HG02973 (cell line): ENCODE results near the gene SORBS2.

ENCODE experiments used
- ATAC-seq: cut with Tn5 transposase; IDR thresholded peaks from one replicate; pipeline ENCODE4 v1.9.1; 2021; ENCODE audit warnings: moderate library complexity; ENCODE audit not compliant: unreplicated experiment

Gene SORBS2

DNA sequence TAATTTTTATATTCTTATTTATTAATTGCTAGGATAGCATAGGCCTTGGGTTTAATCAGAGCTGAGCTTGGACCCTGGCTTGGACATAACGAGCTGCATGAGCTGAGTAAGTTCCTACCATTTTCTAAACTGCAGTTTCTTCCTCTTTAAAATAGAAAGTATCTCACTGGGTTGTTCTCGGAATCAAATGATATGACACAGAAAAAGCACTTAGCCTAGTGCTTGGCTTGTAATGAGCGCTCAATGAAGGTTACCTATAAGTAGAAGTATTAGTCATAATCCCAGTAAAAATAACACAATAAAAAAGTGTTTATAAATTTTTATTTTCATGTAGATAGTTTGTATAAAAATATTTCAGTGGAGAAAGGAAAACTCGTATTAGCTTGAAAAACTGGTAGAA lies 163.4 kb downstream of the SORBS2 start:
- no peak for ATAC-seq

DNA sequence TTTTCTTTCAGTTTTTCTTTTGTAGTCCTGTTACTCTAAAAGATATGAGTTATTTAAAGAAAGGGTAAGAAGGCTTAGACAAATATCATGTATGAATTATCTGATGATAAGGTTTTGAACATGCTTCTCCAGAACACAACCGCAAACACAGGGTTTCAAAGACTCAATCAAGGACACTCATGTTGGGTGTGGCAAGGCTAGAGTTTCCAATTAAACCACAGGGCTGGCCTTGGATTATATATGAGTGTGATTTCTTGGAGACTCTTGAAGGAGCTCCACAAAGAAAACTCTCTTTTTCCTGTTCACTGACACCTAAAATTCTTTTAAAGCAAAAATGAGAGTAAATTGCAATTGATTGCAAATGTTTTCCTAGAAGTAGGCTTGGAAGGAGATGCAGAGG lies 166.6 kb downstream of the SORBS2 start:
- ATAC-seq = no peak

- no peak for ATAC-seq
Observed at GRCh38 chr4:185644408-185644807, 167.6 kb downstream of the SORBS2 start.

DNA sequence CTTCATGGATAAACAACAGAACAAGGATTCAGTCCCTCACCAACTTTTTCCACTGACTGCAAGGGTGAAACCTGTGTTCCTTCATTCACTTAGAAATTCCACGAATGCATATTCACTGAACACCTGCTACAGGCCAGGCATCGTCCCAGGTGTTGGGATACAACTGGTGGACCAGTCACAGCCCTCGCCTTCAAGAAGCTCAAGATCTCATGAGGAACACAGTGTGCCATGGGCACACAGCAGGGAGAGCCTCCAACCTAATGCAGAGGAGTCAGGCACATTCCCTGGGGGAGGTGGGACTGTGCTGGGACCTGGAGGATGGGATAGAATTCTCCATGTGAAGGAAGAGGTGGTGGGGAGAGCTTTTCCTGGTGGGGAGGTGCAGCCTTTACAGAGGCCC lies 169.1 kb downstream of the SORBS2 start:
- no peak for ATAC-seq

GRCh38 chr4:185640811-185641675 lies 171.0 kb downstream of the SORBS2 start:
- no peak for ATAC-seq

DNA sequence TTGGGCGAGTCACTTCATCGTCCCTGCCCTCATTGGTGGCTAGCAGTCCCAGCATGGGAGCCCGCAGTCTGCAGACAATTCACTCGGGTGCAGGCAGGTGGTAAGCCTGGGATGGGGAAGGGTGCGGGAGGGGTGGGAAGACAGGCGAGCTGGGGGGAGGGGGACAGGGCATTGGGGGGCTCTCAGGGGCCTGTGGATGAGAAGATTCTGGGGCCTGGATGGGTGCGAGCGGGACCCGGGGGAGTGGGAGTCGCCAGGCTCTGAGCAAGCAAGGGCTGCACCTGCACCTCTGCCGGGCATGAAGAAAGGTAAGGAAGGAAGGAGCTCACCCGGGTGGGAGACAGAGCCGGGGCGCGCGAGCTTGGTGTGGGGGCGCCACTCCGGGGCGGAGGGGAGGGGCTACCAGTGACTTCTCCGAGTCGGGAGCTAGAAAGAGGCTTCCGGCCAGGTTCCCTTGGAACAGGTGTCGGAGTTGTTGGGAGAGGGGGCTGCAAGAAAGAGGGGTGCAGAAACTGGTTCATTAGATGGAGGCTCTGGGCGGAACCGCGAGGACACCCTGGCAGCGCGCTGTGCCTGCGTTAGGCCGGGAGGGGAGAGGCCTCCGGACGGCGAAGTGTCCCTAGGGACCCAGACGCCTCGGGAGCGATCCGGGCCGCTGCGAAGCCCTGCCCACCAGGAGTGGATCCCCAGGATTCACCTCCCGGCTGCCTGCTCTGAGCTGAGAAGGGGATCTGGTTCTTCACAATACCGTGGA lies 173.3 kb downstream of the SORBS2 start:
- ATAC-seq = no peak

DNA sequence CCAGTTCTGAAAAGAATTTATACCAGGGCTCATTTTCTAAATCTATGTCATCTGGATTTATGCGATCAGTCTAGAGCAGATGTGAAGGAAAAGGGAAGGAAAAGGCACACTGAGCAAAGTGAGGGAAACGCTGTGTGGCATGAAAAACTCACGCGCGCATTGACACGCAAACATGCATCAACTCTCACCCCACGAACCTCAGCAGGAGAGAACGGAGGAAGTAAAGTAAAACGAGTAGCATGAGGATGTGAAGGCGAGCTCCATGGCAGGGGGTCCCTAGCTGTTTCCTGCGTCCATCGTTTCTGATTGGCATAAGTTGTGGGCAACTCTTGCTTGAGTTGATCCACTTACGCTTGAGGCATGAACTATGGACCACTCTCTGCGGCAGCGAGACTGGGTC lies 173.9 kb downstream of the SORBS2 start:
- ATAC-seq = no peak

- ATAC-seq = no peak
Observed at GRCh38 chr4:185637163-185637875, 174.7 kb downstream of the SORBS2 start.

DNA sequence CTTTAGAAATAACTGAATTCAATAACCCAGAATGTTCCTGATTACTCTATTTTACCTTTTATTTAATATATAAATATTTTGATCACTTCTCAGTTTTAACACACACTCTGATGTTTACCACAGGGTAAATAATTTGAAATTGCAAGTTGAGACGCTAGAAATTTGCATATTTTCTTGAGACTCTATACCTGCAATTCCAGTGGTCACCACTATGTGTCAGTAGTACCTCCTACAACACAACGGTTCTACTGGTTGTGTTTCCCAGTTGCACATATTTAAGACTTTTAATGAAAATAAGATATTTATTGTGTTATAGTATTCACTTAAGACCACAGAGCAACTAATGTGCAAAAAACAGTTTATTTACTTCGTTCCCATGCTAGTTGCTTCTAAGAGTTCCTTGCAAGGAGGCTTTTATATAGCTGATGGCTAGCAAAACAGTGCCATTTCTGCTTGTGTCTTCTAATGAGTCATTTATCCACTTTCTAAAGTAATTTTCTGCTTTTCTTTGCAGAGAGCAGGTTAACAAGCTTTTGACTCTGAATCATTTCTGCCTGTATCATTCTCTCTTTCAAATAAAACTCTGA lies 177.8 kb downstream of the SORBS2 start:
- ATAC-seq = no peak

DNA sequence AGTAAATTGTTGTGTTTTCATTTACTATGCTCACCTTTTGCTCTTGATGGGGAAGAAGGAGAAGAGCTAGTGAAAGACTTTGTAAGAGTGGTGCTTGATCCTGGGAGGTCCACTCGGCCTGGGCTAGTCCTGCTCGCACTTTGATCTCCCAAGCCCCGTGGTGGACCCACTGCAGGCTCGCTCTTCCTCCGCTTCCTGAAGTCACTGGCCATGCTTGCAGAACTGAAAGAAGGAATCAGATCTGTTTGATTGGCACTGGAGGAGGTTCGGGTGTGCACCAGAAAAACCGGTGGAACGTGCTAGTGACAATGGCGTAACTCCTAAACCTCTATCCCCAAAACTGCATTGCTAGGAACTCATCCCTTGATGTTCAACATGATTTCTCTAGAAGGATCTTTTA lies 185.2 kb downstream of the SORBS2 start:
- no peak for ATAC-seq

- no peak for ATAC-seq
Observed at GRCh38 chr4:185625503-185625902, 186.5 kb downstream of the SORBS2 start.

DNA sequence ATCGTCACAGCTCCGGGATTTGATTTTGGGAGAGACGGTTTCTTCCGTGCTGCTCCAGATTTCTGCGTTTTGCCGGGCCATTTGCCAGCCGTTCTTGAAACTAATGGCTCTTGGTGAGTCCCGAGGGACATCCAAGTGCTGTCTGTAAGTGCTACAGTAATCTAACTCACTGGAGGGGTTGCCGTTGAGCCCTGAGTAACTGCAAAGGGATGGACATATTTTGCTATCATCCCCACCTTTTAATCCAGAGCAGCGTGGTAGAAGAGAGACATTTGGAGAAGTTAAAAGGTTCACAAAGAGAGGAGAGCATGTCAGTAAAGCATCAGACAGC lies 187.8 kb downstream of the SORBS2 start:
- no peak for ATAC-seq

DNA sequence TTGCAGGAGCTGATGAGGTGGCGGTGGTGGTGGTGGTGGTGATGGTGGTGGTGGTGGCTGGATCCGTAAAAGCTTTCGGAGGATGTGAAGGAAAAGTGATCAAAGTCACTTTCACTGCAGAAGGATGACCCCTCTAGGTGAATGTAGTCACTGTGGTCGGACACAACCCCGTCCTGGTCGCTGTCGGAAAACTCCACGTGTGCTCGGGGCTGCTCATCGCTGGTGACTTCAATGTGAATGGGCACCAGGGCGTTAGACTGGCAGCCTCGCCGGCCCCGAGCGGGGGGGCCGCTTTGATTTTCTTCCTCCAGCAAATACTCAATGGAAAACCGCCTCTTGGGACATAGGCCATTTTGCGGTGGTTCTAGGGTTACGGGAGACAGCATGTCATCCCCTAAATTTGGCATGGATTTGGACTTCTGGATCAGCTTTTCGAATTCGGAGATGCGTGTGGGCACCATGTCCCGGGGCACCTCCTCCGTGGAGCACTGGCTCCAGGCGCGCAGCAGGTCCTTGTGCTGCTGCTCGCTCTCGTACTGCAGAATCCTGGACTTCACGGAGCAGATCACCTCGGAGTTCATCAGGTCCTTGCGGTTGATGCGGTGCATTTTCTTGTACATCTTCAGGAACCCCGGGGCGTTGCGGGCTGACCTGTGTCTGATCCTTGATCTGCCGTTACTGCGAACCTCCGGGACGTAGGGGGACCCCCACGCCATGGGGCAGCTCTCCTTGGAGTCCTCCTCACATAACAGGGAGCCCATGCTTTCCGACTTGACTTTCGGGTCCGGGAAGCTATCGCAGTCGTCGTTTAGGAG lies 188.3 kb downstream of the SORBS2 start:
- ATAC-seq = no peak

DNA sequence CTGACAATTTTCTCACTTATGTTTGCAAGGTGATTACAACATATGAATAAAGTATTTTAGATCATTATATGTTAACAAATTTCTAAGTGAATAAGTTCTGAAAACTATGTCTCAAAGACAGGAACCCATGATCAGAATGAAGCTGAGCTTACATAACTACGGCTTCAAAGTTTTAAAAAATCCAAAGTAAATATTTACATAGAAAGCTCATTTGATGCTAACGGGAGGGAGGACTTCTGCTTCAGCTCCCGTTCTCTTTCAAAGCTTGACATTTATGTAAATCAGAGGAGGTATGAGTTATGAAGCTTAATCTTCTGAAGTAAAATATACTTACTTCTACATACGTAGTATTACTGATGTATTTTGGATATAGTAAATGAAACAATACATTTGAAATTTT lies 203.8 kb downstream of the SORBS2 start:
- ATAC-seq = no peak

DNA sequence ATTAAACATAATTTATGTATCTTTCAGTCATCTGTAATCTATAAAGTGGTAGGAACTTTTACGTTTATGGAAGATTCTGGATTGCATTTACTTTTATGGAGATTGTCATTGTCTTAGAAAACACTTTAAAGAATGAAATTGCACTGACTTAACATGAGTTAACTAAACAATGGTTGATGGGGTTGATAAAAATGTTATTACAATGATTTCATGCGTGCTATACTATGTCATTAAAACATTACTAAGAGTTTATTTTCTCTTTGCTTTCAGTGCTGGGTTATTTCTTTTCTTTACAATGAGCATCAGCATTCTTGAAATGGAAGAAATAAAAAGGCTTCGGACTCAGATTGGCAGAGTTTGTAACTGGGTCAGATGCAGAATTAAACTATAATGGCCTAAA lies 209.6 kb downstream of the SORBS2 start:
- no peak for ATAC-seq

DNA sequence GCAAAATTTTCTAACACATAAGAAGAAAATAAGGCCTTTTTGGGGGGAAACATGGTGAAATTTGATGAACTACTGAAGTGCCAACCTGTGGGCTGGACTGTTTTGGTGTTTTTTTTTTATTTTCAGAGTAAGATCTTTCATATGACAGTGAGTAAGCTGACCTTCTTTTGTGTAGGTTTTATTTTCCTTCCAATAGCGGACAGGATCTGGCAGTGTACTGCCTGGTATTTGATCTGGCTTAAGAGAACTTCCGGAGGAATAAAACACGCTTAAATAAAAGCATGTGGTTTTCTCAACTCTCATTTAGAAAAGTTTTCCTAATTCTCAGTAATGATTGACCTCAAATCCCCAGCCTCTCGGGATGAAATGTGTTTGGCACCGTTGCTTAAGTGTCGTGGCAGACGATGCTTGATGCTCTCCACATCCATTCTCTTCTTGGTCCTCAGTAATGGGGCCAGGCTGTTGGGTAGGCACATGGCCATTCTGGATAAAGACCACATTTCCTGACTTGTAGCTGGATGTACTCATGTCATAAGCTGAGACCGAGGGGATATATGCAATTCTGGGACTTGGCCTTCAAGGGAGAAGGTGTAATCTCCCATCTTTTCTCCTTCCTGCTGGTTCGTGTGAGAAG lies 211.1 kb downstream of the SORBS2 start:
- ATAC-seq = no peak

DNA sequence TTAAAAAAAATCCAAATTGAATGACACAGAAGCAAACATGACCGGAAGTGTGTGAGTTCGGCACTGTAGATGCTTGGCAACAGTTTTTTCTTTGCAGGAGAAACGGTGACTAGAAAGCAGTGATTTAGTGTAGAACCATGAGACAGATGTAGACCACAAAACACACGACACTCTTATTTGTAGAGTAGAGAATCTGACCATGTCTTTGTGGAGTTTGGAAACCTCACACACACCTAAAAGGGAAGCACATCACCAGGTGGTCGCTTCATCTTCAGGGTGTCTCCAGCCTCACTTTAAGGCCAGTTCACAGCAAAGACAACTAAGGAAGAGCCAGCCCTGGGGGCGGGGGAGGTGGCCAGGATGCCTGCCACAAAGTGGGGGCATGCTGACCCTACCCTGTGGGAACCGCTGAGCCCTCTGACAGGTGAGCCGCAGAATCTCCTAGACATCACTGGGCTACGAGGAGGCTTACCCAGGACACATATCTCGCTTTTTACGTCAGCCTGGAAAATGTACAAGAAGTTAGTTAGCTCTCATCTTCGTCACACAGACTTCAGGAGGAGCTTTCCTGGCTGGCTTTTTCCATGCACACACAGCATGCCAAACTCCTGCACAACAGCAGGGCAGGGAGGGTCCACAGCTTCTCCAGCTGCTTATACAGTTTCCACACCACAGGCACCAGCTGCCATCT lies 212.3 kb downstream of the SORBS2 start:
- ATAC-seq = no peak

- ATAC-seq = no peak
Observed at GRCh38 chr4:185598846-185599552, 213.0 kb downstream of the SORBS2 start.
